ENCODE data around the gene CCL17.

CCL17 gene

DNA sequence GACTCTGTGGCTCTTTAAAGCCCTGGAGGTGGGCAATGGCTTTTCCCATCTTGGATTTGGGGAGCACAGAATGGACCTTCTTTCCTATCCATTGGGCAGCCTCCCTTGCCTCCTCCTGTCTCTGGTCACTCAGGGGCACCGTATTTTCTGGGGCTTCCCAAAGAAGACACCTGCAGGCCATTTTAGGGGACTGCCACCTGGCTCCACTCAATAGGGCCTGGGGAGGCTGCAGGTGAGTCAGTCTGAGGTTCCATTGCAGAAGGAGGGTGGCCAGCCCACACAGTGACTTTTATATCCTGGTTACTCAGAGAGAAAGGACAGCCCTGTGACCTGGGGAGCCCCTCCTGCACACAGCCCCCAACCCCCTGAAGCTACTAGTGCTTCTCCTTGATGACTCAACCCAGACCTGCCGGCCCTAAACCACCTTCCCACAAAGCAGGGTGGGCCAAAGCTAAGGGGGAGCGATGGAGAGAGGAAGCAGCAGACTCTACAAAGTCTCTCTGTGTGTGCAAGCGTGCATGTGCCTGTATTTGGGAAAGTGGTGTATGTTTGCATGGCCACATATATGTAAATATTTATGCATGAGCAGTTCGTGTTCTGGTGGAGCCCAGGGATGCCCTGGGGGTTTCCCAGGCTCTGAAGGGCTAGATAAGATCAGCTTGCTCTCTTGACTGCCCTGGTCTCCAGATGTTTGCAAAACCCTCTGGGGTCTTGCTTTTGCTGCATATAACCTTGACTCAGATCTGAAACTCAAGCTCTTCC lies 27.3 kb upstream of the CCL17 start:
- DNase-seq (ENCODE audit: low spot score): no peak

- DNase-seq (ENCODE audit: low spot score): no peak
These were observed 25.0 kb upstream of the CCL17 start for GRCh38 chr16:57379579-57379978.

DNA sequence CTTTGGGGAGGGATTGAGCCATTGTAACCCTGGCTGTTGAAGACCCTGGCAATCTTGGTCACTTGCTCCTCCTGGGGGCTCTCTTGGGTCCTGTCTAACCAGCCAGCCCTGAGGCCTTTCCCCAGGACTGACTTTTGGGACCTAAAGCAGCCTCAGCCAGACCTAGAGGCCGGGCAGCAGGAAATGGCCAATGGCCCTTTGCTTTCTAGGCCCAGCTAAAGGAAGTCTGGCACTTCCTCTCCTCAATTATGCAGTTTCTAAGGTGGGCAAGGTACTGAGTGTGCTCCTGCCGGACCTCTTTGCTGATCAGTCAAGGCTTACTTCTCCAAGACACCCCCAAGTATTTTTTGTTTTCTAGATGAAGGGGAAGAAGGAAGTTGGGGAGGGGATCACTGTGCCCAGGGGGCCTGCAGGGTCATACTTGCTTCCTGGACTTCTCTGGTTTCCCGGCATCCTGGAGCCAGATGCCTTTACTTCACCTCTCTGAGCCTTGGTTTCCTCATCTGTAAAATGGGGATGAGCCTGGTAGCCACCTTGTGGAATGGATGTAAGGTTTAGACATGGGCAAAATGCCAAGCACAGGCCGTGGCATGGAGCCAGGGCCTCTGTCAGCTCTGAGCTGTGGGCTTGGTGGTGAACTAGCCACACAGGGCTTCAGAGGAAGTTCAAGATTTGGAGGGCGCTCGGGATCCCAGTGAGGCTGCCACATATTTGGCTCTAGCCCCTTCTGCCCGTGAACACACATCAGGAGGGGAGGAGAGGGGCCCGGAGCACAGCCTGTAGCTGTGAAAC lies 23.7 kb upstream of the CCL17 start:
- no peak for DNase-seq (ENCODE audit: low spot score)

- DNase-seq (ENCODE audit: low spot score): no peak
These were observed 22.6 kb upstream of the CCL17 start for GRCh38 chr16:57381791-57382534.

GRCh38 chr16:57382535-57383275 lies 21.9 kb upstream of the CCL17 start:
- no peak for DNase-seq (ENCODE audit: low spot score)

- DNase-seq (ENCODE audit: low spot score): no peak
These were observed 21.0 kb upstream of the CCL17 start for GRCh38 chr16:57383276-57384247.

DNA sequence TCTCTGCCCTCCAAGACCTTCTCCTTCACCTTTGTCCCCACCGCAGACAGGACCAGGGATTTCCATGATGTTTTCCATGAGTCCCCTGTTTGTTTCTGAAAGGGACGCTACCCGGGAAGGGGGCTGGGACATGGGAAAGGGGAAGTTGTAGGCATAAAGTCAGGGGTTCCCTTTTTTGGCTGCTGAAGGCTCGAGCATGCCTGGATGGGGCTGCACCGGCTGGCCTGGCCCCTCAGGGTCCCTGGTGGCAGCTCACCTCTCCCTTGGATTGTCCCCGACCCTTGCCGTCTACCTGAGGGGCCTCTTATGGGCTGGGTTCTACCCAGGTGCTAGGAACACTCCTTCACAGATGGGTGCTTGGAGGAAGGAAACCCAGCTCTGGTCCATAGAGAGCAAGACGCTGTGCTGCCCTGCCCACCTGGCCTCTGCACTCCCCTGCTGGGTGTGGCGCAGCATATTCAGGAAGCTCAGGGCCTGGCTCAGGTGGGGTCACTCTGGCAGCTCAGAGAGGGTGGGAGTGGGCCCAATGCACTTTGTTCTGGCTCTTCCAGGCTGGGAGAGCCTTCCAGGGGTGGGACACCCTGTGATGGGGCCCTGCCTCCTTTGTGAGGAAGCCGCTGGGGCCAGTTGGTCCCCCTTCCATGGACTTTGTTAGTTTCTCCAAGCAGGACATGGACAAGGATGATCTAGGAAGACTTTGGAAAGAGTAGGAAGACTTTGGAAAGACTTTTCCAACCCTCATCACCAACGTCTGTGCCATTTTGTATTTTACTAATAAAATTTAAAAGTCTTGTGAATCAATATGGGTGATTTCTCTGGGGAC lies 20.1 kb upstream of the CCL17 start:
- DNase-seq (ENCODE audit: low spot score): no peak

DNA sequence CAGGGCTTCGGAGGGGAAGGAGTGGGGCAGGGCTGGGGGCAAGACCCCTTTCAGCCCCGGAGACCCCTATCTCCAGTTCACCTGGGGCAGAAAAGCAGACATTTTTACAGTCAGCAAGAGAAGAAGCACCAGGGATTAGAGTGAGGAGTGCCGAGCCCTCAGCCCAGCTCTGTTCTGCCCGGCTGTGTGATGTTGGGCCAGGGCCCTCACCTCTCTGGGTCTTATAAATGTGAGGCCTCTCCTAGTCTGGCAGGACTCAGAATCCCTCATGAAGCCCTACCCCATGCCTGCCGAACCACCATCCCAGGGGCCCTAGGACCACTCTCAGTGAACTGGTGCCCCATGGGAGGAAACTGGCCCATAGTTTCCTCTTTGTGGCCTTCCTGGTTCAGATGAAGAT lies 19.5 kb upstream of the CCL17 start:
- DNase-seq (ENCODE audit: low spot score): no peak

GRCh38 chr16:57386381-57386951 lies 18.1 kb upstream of the CCL17 start:
- no peak for DNase-seq (ENCODE audit: low spot score)

GRCh38 chr16:57387598-57388354 lies 16.8 kb upstream of the CCL17 start:
- no peak for DNase-seq (ENCODE audit: low spot score)

DNA sequence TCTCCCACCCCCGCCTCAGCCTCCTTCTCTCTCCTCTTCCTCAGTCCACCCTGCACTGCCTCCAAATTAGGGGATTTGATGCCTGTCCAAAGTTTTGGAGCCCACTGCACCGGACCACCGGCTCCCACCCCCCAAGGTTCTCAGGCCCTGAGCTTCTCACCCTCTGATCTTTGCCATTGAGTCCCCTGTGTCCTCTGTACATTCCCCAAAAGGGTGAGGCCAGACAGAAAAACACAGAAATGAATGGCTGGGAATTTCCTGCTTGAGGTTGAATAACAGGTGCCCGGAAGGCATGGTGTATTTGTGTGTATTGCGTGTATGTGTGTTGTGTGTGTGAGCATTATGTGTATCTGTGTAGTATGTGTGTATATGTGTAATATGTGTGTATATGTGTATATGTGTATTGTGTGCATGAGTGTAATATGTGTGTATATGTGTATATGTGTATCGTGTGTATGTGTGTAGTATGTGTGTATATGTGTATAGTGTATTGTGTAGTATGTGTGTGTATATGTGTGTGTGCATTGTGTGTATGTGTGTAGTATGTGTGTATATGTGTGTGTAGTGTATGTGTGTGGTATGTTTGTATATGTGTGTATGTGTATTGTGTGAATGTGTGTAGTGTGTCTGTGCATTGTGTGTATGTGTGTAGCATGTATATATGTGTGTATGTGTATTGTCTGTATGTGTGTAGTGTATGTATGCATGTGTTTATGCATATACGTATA lies 16.0 kb upstream of the CCL17 start:
- no peak for DNase-seq (ENCODE audit: low spot score)

GRCh38 chr16:57389087-57389468 lies 15.5 kb upstream of the CCL17 start:
- DNase-seq (ENCODE audit: low spot score): no peak

GRCh38 chr16:57390636-57391295 lies 13.8 kb upstream of the CCL17 start:
- no peak for DNase-seq (ENCODE audit: low spot score)

GRCh38 chr16:57391300-57391699 lies 13.3 kb upstream of the CCL17 start:
- DNase-seq (ENCODE audit: low spot score): no peak

DNA sequence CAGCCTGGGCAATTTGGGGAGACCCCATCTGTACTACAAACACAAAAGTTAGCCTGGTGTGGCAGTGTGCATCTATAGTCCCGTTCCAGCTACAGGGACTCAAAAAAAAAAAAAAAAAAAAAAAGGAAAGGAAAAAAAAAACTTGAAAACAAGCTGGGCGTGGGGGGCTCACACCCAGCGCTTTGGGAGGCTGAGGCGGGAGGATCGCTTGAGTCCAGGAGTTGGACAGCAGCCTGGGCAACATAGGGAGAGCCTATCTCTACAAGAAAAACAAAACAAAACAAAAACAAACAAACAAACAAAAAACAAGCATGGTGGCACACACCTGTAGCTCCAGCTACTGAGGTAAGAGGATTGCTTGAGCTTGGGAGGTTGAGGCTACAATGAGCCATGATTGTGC lies 12.9 kb upstream of the CCL17 start:
- no peak for DNase-seq (ENCODE audit: low spot score)

- no peak for DNase-seq (ENCODE audit: low spot score)
These were observed 11.9 kb upstream of the CCL17 start for GRCh38 chr16:57392694-57393093.

DNA sequence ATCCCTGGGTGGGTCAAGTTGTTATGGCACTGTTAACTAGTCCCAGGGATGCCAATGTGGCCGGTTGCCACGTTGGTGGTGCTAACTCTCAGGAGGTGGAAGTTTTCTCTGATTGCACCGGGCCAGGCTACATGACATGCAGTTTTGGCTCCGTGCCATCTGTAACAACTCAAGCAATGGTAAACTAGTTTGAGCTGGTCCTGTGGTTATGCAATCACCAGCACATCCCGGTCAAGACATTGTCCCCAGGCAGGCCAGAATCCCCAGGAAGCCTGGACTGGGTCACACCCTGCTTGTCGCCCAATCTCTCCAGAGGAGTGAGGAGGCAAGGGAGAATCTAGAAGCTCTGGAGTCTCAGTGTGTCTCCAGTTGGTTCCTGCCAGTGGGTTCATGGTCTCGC lies 10.1 kb upstream of the CCL17 start:
- no peak for DNase-seq (ENCODE audit: low spot score)

- no peak for DNase-seq (ENCODE audit: low spot score)
These were observed 9.5 kb upstream of the CCL17 start for GRCh38 chr16:57395026-57395425.

All from pons (tissue), 1 donor.